ENCODE data around the gene ZSCAN29.

The ZSCAN29 gene

DNA sequence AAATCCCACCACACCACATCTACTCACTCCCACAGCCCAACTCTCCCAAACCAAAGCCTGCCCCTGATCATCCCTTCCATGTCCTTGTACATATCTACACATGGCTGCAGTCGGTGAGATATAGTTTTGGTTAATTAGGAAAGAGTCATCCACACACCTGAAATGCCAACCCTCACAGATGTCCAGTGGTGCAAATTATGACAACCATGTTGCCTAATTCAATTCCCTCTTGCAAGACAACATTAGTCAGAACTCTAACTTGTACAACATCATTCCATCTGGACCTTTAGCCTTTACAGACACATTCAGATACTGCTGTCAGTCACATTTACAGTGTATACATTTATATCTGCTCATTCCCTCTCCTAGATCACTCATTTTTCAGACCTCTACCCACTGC is 41.3 kb upstream of the ZSCAN29 start:
- TF ChIP-seq, protein P1, sequence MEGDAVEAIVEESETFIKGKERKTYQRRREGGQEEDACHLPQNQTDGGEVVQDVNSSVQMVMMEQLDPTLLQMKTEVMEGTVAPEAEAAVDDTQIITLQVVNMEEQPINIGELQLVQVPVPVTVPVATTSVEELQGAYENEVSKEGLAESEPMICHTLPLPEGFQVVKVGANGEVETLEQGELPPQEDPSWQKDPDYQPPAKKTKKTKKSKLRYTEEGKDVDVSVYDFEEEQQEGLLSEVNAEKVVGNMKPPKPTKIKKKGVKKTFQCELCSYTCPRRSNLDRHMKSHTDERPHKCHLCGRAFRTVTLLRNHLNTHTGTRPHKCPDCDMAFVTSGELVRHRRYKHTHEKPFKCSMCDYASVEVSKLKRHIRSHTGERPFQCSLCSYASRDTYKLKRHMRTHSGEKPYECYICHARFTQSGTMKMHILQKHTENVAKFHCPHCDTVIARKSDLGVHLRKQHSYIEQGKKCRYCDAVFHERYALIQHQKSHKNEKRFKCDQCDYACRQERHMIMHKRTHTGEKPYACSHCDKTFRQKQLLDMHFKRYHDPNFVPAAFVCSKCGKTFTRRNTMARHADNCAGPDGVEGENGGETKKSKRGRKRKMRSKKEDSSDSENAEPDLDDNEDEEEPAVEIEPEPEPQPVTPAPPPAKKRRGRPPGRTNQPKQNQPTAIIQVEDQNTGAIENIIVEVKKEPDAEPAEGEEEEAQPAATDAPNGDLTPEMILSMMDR (IDR thresholded peaks at IDR 0.05; ENCODE audit: low read length), result no peak
- TF ChIP-seq EZH2 (IDR thresholded peaks at IDR 0.05; ENCODE audit: borderline replicate concordance, low read length), result no peak
- no peak overlapping the region for H3K4me2 ChIP-seq (ENCODE audit: low read length)
- no peaks in the 10 kb centered on the region for H3F3A ChIP-seq (ENCODE audit: insufficient read depth, low read length)
- no peak overlapping the region for H3K9ac ChIP-seq (ENCODE audit: low read length)
- H3K4me3 ChIP-seq (ENCODE audit: low read depth, low read length, poor library complexity, severe bottlenecking), result no peak overlapping the region
- no peak overlapping the region for H2AFZ ChIP-seq (ENCODE audit: low read length)
- H3K79me2 ChIP-seq (ENCODE audit: insufficient read depth, low read length), result no peaks in the 10 kb centered on the region
- no peaks in the 10 kb centered on the region for H3K9me2 ChIP-seq (ENCODE audit: low read depth, low read length)
- no peaks in the 10 kb centered on the region for H4K20me1 ChIP-seq (ENCODE audit: insufficient read depth, low read length)
- H3K36me3 ChIP-seq (ENCODE audit: insufficient read depth, low read length), result peaks cover 86% of the 10 kb centered on the region
- H3K4me1 ChIP-seq (ENCODE audit: insufficient read depth, low read length, severe bottlenecking), result no peaks in the 10 kb centered on the region
- H3K27me3 ChIP-seq (ENCODE audit: insufficient read depth, low read length), result no peaks in the 10 kb centered on the region
- H3K27ac ChIP-seq (ENCODE audit: low read depth, low read length, poor library complexity, severe bottlenecking), result no peak overlapping the region
- H3K9me3 ChIP-seq (ENCODE audit: low read length), result no peaks in the 10 kb centered on the region

DNA sequence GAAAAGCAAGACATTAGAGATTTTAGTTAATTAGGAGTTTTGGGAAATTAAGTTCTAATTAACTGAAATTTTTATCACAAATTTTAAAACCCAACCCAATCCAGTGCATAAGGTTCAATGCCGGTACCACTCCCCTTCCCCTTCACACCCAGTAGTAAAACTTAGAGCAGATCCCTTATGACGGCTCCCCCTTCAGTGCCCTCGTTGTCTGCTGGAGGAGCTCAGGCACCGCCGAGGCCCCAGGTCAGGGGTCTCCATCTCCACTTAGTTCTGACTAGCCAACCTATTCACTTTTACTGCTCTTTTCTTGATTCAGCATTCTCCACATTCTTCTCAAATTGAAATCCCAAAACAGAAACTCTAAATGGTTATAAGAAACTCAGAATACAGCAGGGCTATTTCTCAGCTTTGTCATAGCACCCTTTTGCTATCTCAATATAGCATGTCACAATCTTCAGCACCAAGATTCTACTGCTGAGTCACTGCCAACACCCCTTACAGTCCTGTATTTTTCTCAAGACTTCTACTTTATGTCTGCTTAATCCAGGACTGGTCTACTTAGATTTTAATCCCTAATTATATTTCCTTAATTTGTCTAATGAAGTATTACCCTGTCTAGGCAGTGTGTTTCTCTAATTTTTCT is 39.9 kb upstream of the ZSCAN29 start:
- H3K4me3 ChIP-seq (ENCODE audit: low read depth, low read length, poor library complexity, severe bottlenecking), result no peak overlapping the region
- H3K9me3 ChIP-seq (ENCODE audit: low read length), result no peaks in the 10 kb centered on the region
- no peak overlapping the region for H3K9ac ChIP-seq (ENCODE audit: low read length)
- H4K20me1 ChIP-seq (ENCODE audit: insufficient read depth, low read length), result no peaks in the 10 kb centered on the region
- no peaks in the 10 kb centered on the region for H3K79me2 ChIP-seq (ENCODE audit: insufficient read depth, low read length)
- no peaks in the 10 kb centered on the region for H3K4me1 ChIP-seq (ENCODE audit: insufficient read depth, low read length, severe bottlenecking)
- H3K9me2 ChIP-seq (ENCODE audit: low read depth, low read length), result no peaks in the 10 kb centered on the region
- TF ChIP-seq, protein P1 (IDR thresholded peaks at IDR 0.05; ENCODE audit: low read length), result no peak
- TF ChIP-seq EZH2 (IDR thresholded peaks at IDR 0.05; ENCODE audit: borderline replicate concordance, low read length), result no peak
- H3K36me3 ChIP-seq (ENCODE audit: insufficient read depth, low read length), result peaks cover 87% of the 10 kb centered on the region
- no peaks in the 10 kb centered on the region for H3F3A ChIP-seq (ENCODE audit: insufficient read depth, low read length)
- H3K4me2 ChIP-seq (ENCODE audit: low read length), result no peak overlapping the region
- no peaks in the 10 kb centered on the region for H3K27me3 ChIP-seq (ENCODE audit: insufficient read depth, low read length)
- no peak overlapping the region for H3K27ac ChIP-seq (ENCODE audit: low read depth, low read length, poor library complexity, severe bottlenecking)
- no peak overlapping the region for H2AFZ ChIP-seq (ENCODE audit: low read length)

DNA sequence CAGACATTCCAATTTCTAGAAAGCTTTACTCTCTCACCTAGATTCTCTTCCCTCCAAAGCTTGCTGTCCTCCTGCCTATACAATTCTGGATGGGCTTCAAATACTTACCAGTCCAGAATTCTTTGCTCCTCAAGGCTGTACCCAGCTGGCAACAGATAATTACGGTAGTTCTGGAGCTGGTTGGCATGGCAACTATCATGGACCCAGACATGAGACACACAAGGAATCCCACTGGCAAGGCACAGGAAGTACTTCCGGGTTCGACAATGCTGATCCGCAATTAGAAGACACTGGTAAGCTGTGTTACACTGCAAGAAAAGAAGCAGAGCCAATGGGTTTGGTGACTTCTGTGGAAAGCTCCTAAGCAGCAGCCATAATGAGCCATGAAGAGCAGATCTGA is 37.9 kb upstream of the ZSCAN29 start:
- H3K36me3 ChIP-seq (ENCODE audit: insufficient read depth, low read length), result peaks cover 98% of the 10 kb centered on the region
- H4K20me1 ChIP-seq (ENCODE audit: insufficient read depth, low read length), result no peaks in the 10 kb centered on the region
- no peaks in the 10 kb centered on the region for H3F3A ChIP-seq (ENCODE audit: insufficient read depth, low read length)

More for the DNA sequence above, 37.9 kb upstream of the ZSCAN29 start:
- TF ChIP-seq, protein P1 (IDR thresholded peaks at IDR 0.05; ENCODE audit: low read length), result no peak
- TF ChIP-seq EZH2 (IDR thresholded peaks at IDR 0.05; ENCODE audit: borderline replicate concordance, low read length), result no peak
- Histone ChIP-seq H3K4me1 (ENCODE audit: insufficient read depth, low read length, severe bottlenecking) (no peaks in the 10 kb centered on the region), H3K27me3 (ENCODE audit: insufficient read depth, low read length) (no peaks in the 10 kb centered on the region), H3K4me2 (ENCODE audit: low read length) (no peak overlapping the region), H3K9me3 (ENCODE audit: low read length) (no peaks in the 10 kb centered on the region), H3K27ac (ENCODE audit: low read depth, low read length, poor library complexity, severe bottlenecking) (no peak overlapping the region), H3K79me2 (ENCODE audit: insufficient read depth, low read length) (no peaks in the 10 kb centered on the region), H3K4me3 (ENCODE audit: low read depth, low read length, poor library complexity, severe bottlenecking) (no peak overlapping the region), H3K9me2 (ENCODE audit: low read depth, low read length) (no peaks in the 10 kb centered on the region), H2AFZ (ENCODE audit: low read length) (no peak overlapping the region), H3K9ac (ENCODE audit: low read length) (no peak overlapping the region)
